Measurements from ENCODE around the gene KIF3A.

DNA sequence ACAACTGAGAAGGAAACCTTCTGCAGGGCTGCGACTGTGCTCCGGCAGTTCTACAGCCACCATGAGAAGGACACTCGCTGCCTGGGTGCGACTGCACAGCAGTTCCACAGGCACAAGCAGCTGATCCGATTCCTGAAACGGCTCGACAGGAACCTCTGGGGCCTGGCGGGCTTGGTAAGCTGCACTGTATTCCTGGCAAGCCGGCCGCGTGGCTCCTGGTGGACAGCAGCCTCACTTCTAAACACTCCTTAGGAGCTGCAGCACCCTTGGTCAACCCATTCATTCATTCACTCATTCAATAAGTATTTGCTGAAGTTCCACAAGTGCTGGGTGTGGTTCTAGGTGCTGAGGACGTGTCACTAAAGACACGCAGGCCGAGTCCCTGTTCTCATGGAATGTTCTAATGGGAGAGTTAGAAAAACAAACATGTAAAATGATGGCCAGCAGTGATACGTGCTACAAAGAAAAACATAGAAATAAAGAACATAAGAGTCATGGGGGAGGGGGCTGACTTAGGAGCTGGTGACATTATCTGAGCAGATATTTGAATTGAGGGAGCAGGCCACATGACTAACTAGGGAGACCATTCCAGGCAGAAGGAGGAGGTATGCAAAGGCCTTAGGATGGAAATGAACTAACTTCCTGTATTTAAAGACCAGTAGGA, 57.5 kb downstream of the KIF3A start:
- TF ChIP-seq, protein P1, sequence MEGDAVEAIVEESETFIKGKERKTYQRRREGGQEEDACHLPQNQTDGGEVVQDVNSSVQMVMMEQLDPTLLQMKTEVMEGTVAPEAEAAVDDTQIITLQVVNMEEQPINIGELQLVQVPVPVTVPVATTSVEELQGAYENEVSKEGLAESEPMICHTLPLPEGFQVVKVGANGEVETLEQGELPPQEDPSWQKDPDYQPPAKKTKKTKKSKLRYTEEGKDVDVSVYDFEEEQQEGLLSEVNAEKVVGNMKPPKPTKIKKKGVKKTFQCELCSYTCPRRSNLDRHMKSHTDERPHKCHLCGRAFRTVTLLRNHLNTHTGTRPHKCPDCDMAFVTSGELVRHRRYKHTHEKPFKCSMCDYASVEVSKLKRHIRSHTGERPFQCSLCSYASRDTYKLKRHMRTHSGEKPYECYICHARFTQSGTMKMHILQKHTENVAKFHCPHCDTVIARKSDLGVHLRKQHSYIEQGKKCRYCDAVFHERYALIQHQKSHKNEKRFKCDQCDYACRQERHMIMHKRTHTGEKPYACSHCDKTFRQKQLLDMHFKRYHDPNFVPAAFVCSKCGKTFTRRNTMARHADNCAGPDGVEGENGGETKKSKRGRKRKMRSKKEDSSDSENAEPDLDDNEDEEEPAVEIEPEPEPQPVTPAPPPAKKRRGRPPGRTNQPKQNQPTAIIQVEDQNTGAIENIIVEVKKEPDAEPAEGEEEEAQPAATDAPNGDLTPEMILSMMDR (IDR thresholded peaks at IDR 0.05), result no peak
- no peak for TF ChIP-seq POLR2A (IDR thresholded peaks at IDR 0.05)

Data from Peyer's patch (tissue), 4 donors.